ENCODE results near the gene SP2. TPM values are rescaled to one million over a fixed set of nuclear protein-coding genes. Genes with fewer than 3 reads are reported as not detected.

The SP2 gene
- polyA plus RNA-seq, 1 experiment: 5.9 TPM

- TF ChIP-seq CTCF (IDR thresholded peaks at IDR 0.05; ENCODE audit: insufficient read depth, low read depth, low read length): no peak
- Histone ChIP-seq H3K4me3 (ENCODE audit: low read depth, low read length) (no peak overlapping the region), H3K36me3 (ENCODE audit: control insufficient read depth, insufficient read depth, low read length) (no peaks in the 10 kb centered on the region), H3K27me3 (ENCODE audit: control insufficient read depth, insufficient read depth, low read length) (no peaks in the 10 kb centered on the region)
- CTCF ChIA-PET: interaction anchor here (0.6 to 17.5 kb wide), 4 partner anchors 9 to 35 kb away, joined by 3 to 875 read pairs (median 3); partner anchors contain the start of genes SCRN2 and SP6
- POLR2A ChIA-PET: interaction anchor here (0.6 kb wide), 1 partner anchor 55 kb away, joined by 5 read pairs; no protein-coding TSS in a partner anchor
- no peak for DNase-seq (ENCODE audit: low read depth)
These were observed 16.9 kb upstream of the SP2 start for GRCh38 chr17:47879028-47879585.

- Histone ChIP-seq H3K36me3 (ENCODE audit: control insufficient read depth, insufficient read depth, low read length) (no peaks in the 10 kb centered on the region), H3K4me3 (ENCODE audit: low read depth, low read length) (no peak overlapping the region), H3K27me3 (ENCODE audit: control insufficient read depth, insufficient read depth, low read length) (no peaks in the 10 kb centered on the region)
- no peak for DNase-seq (ENCODE audit: low read depth)
- ChIA-PET CTCF (interaction anchor here (0.6 to 17.5 kb wide), 4 partner anchors 9 to 725 kb away, joined by 3 to 875 read pairs (median 3); partner anchors contain the start of genes SCRN2 and SP6), POLR2A (no interaction called here)
- TF ChIP-seq CTCF (IDR thresholded peaks at IDR 0.05; ENCODE audit: insufficient read depth, low read depth, low read length): no peak
These were observed 16.1 kb upstream of the SP2 start for GRCh38 chr17:47879776-47880454.

- no peaks in the 10 kb centered on the region for H3K36me3 ChIP-seq (ENCODE audit: control insufficient read depth, insufficient read depth, low read length)
- POLR2A ChIA-PET: no interaction called here
- no peaks in the 10 kb centered on the region for H3K27me3 ChIP-seq (ENCODE audit: control insufficient read depth, insufficient read depth, low read length)
- TF ChIP-seq CTCF (IDR thresholded peaks at IDR 0.05; ENCODE audit: insufficient read depth, low read depth, low read length): no peak
- H3K4me3 ChIP-seq (ENCODE audit: low read depth, low read length): no peak overlapping the region
- CTCF ChIA-PET: interaction anchor here (1.0 to 17.5 kb wide), 6 partner anchors 8 to 67 kb away, joined by 3 to 875 read pairs (median 4); partner anchors contain the start of genes SCRN2 and SP6
- peak; percentile 30 for DNase-seq (ENCODE audit: low read depth)
These were observed 13.8 kb upstream of the SP2 start for GRCh38 chr17:47882247-47882646.

GRCh38 chr17:47882695-47883588 is 13.1 kb upstream of the SP2 start:
- DNase-seq (ENCODE audit: low read depth): no peak
- no peak for TF ChIP-seq CTCF (IDR thresholded peaks at IDR 0.05; ENCODE audit: insufficient read depth, low read depth, low read length)
- Histone ChIP-seq H3K4me3 (ENCODE audit: low read depth, low read length) (no peak overlapping the region), H3K36me3 (ENCODE audit: control insufficient read depth, insufficient read depth, low read length) (no peaks in the 10 kb centered on the region), H3K27me3 (ENCODE audit: control insufficient read depth, insufficient read depth, low read length) (no peaks in the 10 kb centered on the region)
- ChIA-PET POLR2A (no interaction called here), CTCF (interaction anchor here (1.0 to 17.5 kb wide), 6 partner anchors 10 to 66 kb away, joined by 3 to 875 read pairs (median 4); partner anchors contain the start of genes SCRN2 and SP6)

All from BJ (cell line).